ENCODE data around the gene SPSB2.

Gene SPSB2

GRCh38 chr12:6846316-6846869, 26.7 kb downstream of the SPSB2 start:
- H4K8ac ChIP-seq (ENCODE audit: low read depth, low read length): no peak overlapping the region
- H2AK5ac ChIP-seq (ENCODE audit: low read length): no peak overlapping the region
- H3K27ac ChIP-seq (ENCODE audit: low read depth, low read length): no peak overlapping the region
- H2BK120ac ChIP-seq (ENCODE audit: low read depth, low read length): no peak overlapping the region
- 100% methylated on average over 1 of the region's 7 CpGs for WGBS (ENCODE audit: extremely low coverage, insufficient coverage, low lambda C conversion rate)
- no peaks in the 10 kb centered on the region for H3K4me1 ChIP-seq (ENCODE audit: control insufficient read depth, low read depth, low read length)
- H3K36me3 ChIP-seq (ENCODE audit: control insufficient read depth, insufficient read depth, low read length): peaks cover 14% of the 10 kb centered on the region
- no peak overlapping the region for H3K4ac ChIP-seq (ENCODE audit: low read depth, low read length)
- no peak overlapping the region for H4K5ac ChIP-seq (ENCODE audit: low read length)
- no peaks in the 10 kb centered on the region for H3K27me3 ChIP-seq (ENCODE audit: insufficient read depth, low read length, poor library complexity)
- no peak overlapping the region for H3K23ac ChIP-seq (ENCODE audit: low read length)
- H3K4me3 ChIP-seq (ENCODE audit: low read length): no peak overlapping the region
- H3K56ac ChIP-seq (ENCODE audit: low read length): no peak overlapping the region
- H3K4me2 ChIP-seq (ENCODE audit: low read length): no peak overlapping the region
- no peak for DNase-seq
- H3K79me1 ChIP-seq (ENCODE audit: low read length): peaks cover 13% of the 10 kb centered on the region
- no peak overlapping the region for H2BK15ac ChIP-seq (replicated peaks; ENCODE audit: low read depth)
- no peak overlapping the region for H2BK5ac ChIP-seq (ENCODE audit: low read length)
- H3K18ac ChIP-seq (ENCODE audit: low read length): no peak overlapping the region
- H3K9ac ChIP-seq (ENCODE audit: low read length): no peak overlapping the region
- H3K79me2 ChIP-seq (ENCODE audit: control insufficient read depth, insufficient read depth, low read length): peaks cover 9% of the 10 kb centered on the region

GRCh38 chr12:6845395-6845794, 27.7 kb downstream of the SPSB2 start:
- no peak overlapping the region for H3K23ac ChIP-seq (ENCODE audit: low read length)
- H3K56ac ChIP-seq (ENCODE audit: low read length): no peak overlapping the region
- peaks cover 15% of the 10 kb centered on the region for H3K36me3 ChIP-seq (ENCODE audit: control insufficient read depth, insufficient read depth, low read length)
- H2AK5ac ChIP-seq (ENCODE audit: low read length): no peak overlapping the region
- H3K4me2 ChIP-seq (ENCODE audit: low read length): no peak overlapping the region
- no peaks in the 10 kb centered on the region for H3K4me1 ChIP-seq (ENCODE audit: control insufficient read depth, low read depth, low read length)
- peaks cover 10% of the 10 kb centered on the region for H3K79me1 ChIP-seq (ENCODE audit: low read length)
- H3K4ac ChIP-seq (ENCODE audit: low read depth, low read length): no peak overlapping the region
- H2BK120ac ChIP-seq (ENCODE audit: low read depth, low read length): no peak overlapping the region
- no peak overlapping the region for H2BK15ac ChIP-seq (replicated peaks; ENCODE audit: low read depth)
- H4K5ac ChIP-seq (ENCODE audit: low read length): no peak overlapping the region
- H3K18ac ChIP-seq (ENCODE audit: low read length): no peak overlapping the region
- no peak overlapping the region for H3K9ac ChIP-seq (ENCODE audit: low read length)
- WGBS (ENCODE audit: extremely low coverage, insufficient coverage, low lambda C conversion rate): no CpG with 5 or more reads among the region's 17 CpGs
- no peak for DNase-seq
- no peaks in the 10 kb centered on the region for H3K27me3 ChIP-seq (ENCODE audit: insufficient read depth, low read length, poor library complexity)
- H2BK5ac ChIP-seq (ENCODE audit: low read length): no peak overlapping the region
- no peak overlapping the region for H4K8ac ChIP-seq (ENCODE audit: low read depth, low read length)
- no peak overlapping the region for H3K27ac ChIP-seq (ENCODE audit: low read depth, low read length)
- H3K79me2 ChIP-seq (ENCODE audit: control insufficient read depth, insufficient read depth, low read length): peaks cover 6% of the 10 kb centered on the region
- no peak overlapping the region for H3K4me3 ChIP-seq (ENCODE audit: low read length)

- Histone ChIP-seq H3K9ac (ENCODE audit: low read length) (no peak overlapping the region), H3K27me3 (ENCODE audit: insufficient read depth, low read length, poor library complexity) (no peaks in the 10 kb centered on the region), H2BK15ac (replicated peaks; ENCODE audit: low read depth) (no peak overlapping the region), H3K4me2 (ENCODE audit: low read length) (no peak overlapping the region), H3K79me2 (ENCODE audit: control insufficient read depth, insufficient read depth, low read length) (no peaks in the 10 kb centered on the region), H2BK5ac (ENCODE audit: low read length) (no peak overlapping the region), H3K23ac (ENCODE audit: low read length) (no peak overlapping the region), H3K18ac (ENCODE audit: low read length) (no peak overlapping the region), H3K4me1 (ENCODE audit: control insufficient read depth, low read depth, low read length) (no peaks in the 10 kb centered on the region), H4K5ac (ENCODE audit: low read length) (no peak overlapping the region), H3K4me3 (ENCODE audit: low read length) (no peak overlapping the region), H3K56ac (ENCODE audit: low read length) (peak overlapping the region; percentile 30), H3K4ac (ENCODE audit: low read depth, low read length) (no peak overlapping the region), H2BK120ac (ENCODE audit: low read depth, low read length) (no peak overlapping the region), H3K79me1 (ENCODE audit: low read length) (no peaks in the 10 kb centered on the region), H2AK5ac (ENCODE audit: low read length) (no peak overlapping the region), H3K36me3 (ENCODE audit: control insufficient read depth, insufficient read depth, low read length) (peaks cover 22% of the 10 kb centered on the region), H3K27ac (ENCODE audit: low read depth, low read length) (no peak overlapping the region), H4K8ac (ENCODE audit: low read depth, low read length) (no peak overlapping the region)
- no CpG with 5 or more reads among the region's 16 CpGs for WGBS (ENCODE audit: extremely low coverage, insufficient coverage, low lambda C conversion rate)
- DNase-seq: peak; percentile 82
Measured at GRCh38 chr12:6843118-6843902, 29.8 kb downstream of the SPSB2 start.

DNA sequence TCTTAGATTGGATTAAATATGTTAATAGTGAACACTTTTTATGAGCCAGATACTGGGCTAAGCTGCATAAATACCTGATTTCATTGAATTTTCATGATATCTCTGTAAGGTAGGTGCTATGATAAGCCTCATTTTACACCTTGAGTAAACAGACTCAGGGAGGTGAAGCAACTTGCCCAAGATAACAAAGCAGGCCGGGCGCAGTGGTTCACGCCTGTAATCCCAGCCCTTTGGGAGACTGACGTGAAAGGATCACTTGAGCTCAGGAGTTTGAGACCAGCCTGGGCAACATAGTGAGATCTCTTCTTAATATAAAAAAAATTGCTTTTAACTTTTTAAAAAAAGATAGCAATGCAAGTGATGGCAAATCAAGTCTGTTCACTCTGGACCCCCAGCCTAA, 31.0 kb downstream of the SPSB2 start:
- no peak overlapping the region for H2BK120ac ChIP-seq (ENCODE audit: low read depth, low read length)
- peaks cover 23% of the 10 kb centered on the region for H3K36me3 ChIP-seq (ENCODE audit: control insufficient read depth, insufficient read depth, low read length)

GRCh38 chr12:6840761-6841515, 32.2 kb downstream of the SPSB2 start, which contains the start of gene GNB3:
TSS of gene GNB3 (plus strand) at chr12:6840925. CDS start at chr12:6841288, 363 bp downstream.
- H3K36me3 ChIP-seq (ENCODE audit: control insufficient read depth, insufficient read depth, low read length): peaks cover 19% of the 10 kb centered on the region
- H3K56ac ChIP-seq (ENCODE audit: low read length): no peak within 1 kb of the TSS
- no peak within 1 kb of the TSS for H4K5ac ChIP-seq (ENCODE audit: low read length)
- no peak within 1 kb of the TSS for H2AK5ac ChIP-seq (ENCODE audit: low read length)
- H2BK5ac ChIP-seq (ENCODE audit: low read length): no peak within 1 kb of the TSS
- H3K4ac ChIP-seq (ENCODE audit: low read depth, low read length): no peak within 1 kb of the TSS
- no peak for DNase-seq
- H3K23ac ChIP-seq (ENCODE audit: low read length): no peak within 1 kb of the TSS
- no CpG with 5 or more reads among the region's 24 CpGs for WGBS (ENCODE audit: extremely low coverage, insufficient coverage, low lambda C conversion rate)
- H2BK15ac ChIP-seq (replicated peaks; ENCODE audit: low read depth): no peak within 1 kb of the TSS
- H3K79me2 ChIP-seq (ENCODE audit: control insufficient read depth, insufficient read depth, low read length): no peaks in the 10 kb centered on the region
- H3K27me3 ChIP-seq (ENCODE audit: insufficient read depth, low read length, poor library complexity): no peaks in the 10 kb centered on the region
- H3K4me3 ChIP-seq (ENCODE audit: low read length): no peak within 1 kb of the TSS
- H3K79me1 ChIP-seq (ENCODE audit: low read length): no peaks in the 10 kb centered on the region
- no peak within 1 kb of the TSS for H3K18ac ChIP-seq (ENCODE audit: low read length)
- no peak within 1 kb of the TSS for H2BK120ac ChIP-seq (ENCODE audit: low read depth, low read length)
- no peak within 1 kb of the TSS for H3K27ac ChIP-seq (ENCODE audit: low read depth, low read length)
- H3K4me2 ChIP-seq (ENCODE audit: low read length): no peak within 1 kb of the TSS
- H3K4me1 ChIP-seq (ENCODE audit: control insufficient read depth, low read depth, low read length): no peaks in the 10 kb centered on the region
- H4K8ac ChIP-seq (ENCODE audit: low read depth, low read length): no peak within 1 kb of the TSS
- no peak within 1 kb of the TSS for H3K9ac ChIP-seq (ENCODE audit: low read length)

More for the DNA sequence above, 31.0 kb downstream of the SPSB2 start:
- no peak overlapping the region for H3K9ac ChIP-seq (ENCODE audit: low read length)
- H3K79me2 ChIP-seq (ENCODE audit: control insufficient read depth, insufficient read depth, low read length): no peaks in the 10 kb centered on the region
- H2BK5ac ChIP-seq (ENCODE audit: low read length): no peak overlapping the region
- DNase-seq: no peak
- H3K4ac ChIP-seq (ENCODE audit: low read depth, low read length): no peak overlapping the region
- no peaks in the 10 kb centered on the region for H3K79me1 ChIP-seq (ENCODE audit: low read length)
- no peak overlapping the region for H4K8ac ChIP-seq (ENCODE audit: low read depth, low read length)
- H4K5ac ChIP-seq (ENCODE audit: low read length): no peak overlapping the region
- no peak overlapping the region for H3K23ac ChIP-seq (ENCODE audit: low read length)
- H3K18ac ChIP-seq (ENCODE audit: low read length): no peak overlapping the region
- H3K56ac ChIP-seq (ENCODE audit: low read length): no peak overlapping the region
- no peak overlapping the region for H2BK15ac ChIP-seq (replicated peaks; ENCODE audit: low read depth)
- WGBS (ENCODE audit: extremely low coverage, insufficient coverage, low lambda C conversion rate): no CpG with 5 or more reads among the region's 4 CpGs
- no peak overlapping the region for H3K4me2 ChIP-seq (ENCODE audit: low read length)
- no peak overlapping the region for H3K4me3 ChIP-seq (ENCODE audit: low read length)
- H3K27me3 ChIP-seq (ENCODE audit: insufficient read depth, low read length, poor library complexity): no peaks in the 10 kb centered on the region
- no peaks in the 10 kb centered on the region for H3K4me1 ChIP-seq (ENCODE audit: control insufficient read depth, low read depth, low read length)
- no peak overlapping the region for H2AK5ac ChIP-seq (ENCODE audit: low read length)
- H3K27ac ChIP-seq (ENCODE audit: low read depth, low read length): no peak overlapping the region

Data from mesendoderm (in vitro differentiated cells).